H9 (cell line): Measurements from ENCODE around the gene SEC22B. TPM values are rescaled to one million over a fixed set of nuclear protein-coding genes. Genes with fewer than 3 reads are reported as not detected.
"Not testable (repeated sequence)": the region's sequence is repeated elsewhere in the genome, so short reads cannot be mapped to it uniquely, and the experiment has no call there.

Experiments
- DNase-seq: peaks from one replicate; pipeline ENCODE4 v3.0.0-alpha.2; 2017
- H2AFZ ChIP-seq: one replicate; pipeline ENCODE4 v1.6.1; 2013; ENCODE audit warnings: mild to moderate bottlenecking, low read length, control low read depth, moderate library complexity
- H2AK5ac ChIP-seq: 2 replicates; pipeline ENCODE4 v1.6.1; 2013; ENCODE audit warnings: low read length, control low read depth, mixed read lengths; ENCODE audit not compliant: insufficient read length
- H2BK120ac ChIP-seq: one replicate; pipeline ENCODE4 v1.6.1; 2013; ENCODE audit warnings: low read depth, mild to moderate bottlenecking, low read length, control low read depth, inconsistent platforms; ENCODE audit not compliant: poor library complexity, severe bottlenecking
- H2BK12ac ChIP-seq: 2 replicates; pipeline ENCODE4 v1.6.1; 2013; ENCODE audit warnings: low read length, control low read depth, mixed read lengths, low read depth; ENCODE audit not compliant: insufficient read length
- H2BK15ac ChIP-seq: 2 replicates; pipeline ENCODE4 v1.6.1; 2013; ENCODE audit warnings: low read depth, low read length, control low read depth
- H2BK20ac ChIP-seq: one replicate; pipeline ENCODE4 v1.6.1; 2013; ENCODE audit warnings: low read depth, mild to moderate bottlenecking, low read length, control low read depth, inconsistent platforms; ENCODE audit not compliant: poor library complexity, severe bottlenecking
- H2BK5ac ChIP-seq: 2 replicates; pipeline ENCODE4 v1.6.1; 2013; ENCODE audit warnings: low read length, control low read depth, mixed read lengths; ENCODE audit not compliant: insufficient read length
- H3K14ac ChIP-seq: 2 replicates; pipeline ENCODE4 v1.6.1; 2013; ENCODE audit warnings: low read length, control low read depth; ENCODE audit not compliant: insufficient read depth
- H3K18ac ChIP-seq: 2 replicates; pipeline ENCODE4 v1.6.1; 2013; ENCODE audit warnings: low read depth, mild to moderate bottlenecking, mixed read lengths, low read length, control low read depth; ENCODE audit not compliant: insufficient read length
- H3K23ac ChIP-seq: 2 replicates; pipeline ENCODE4 v1.6.1; 2013; ENCODE audit warnings: low read length, control low read depth, mixed read lengths, low read depth; ENCODE audit not compliant: insufficient read length
- H3K23me2 ChIP-seq: 2 replicates; pipeline ENCODE4 v1.6.1; 2013; ENCODE audit warnings: low read depth, mild to moderate bottlenecking, mixed read lengths, low read length, control low read depth; ENCODE audit not compliant: insufficient read length, poor library complexity, severe bottlenecking
- H3K27ac ChIP-seq: 2 replicates; pipeline ENCODE4 v1.5.1; 2013; ENCODE audit warnings: low read length, control low read depth, mixed read lengths, low read depth; ENCODE audit not compliant: insufficient read length
- H3K27me3 ChIP-seq: 2 replicates; pipeline ENCODE4 v1.6.1; 2013; ENCODE audit warnings: low read length, control low read depth, inconsistent platforms; ENCODE audit not compliant: insufficient read depth
- H3K4ac ChIP-seq: 2 replicates; pipeline ENCODE4 v1.6.1; 2013; ENCODE audit warnings: low read depth, mild to moderate bottlenecking, control low read depth, inconsistent platforms, low read length, moderate library complexity
- H3K4me1 ChIP-seq: 2 replicates; pipeline ENCODE4 v1.6.1; 2013; ENCODE audit warnings: low read length, control low read depth, inconsistent platforms; ENCODE audit not compliant: insufficient read depth
- H3K4me2 ChIP-seq: 2 replicates; pipeline ENCODE4 v1.6.1; 2013; ENCODE audit warnings: low read length, control low read depth, mixed read lengths; ENCODE audit not compliant: insufficient read length, insufficient read depth
- H3K56ac ChIP-seq: 2 replicates; pipeline ENCODE4 v1.6.1; 2013; ENCODE audit warnings: low read depth, mild to moderate bottlenecking, mixed read lengths, low read length, control low read depth; ENCODE audit not compliant: insufficient read length
- H3K79me1 ChIP-seq: 2 replicates; pipeline ENCODE4 v1.6.1; 2013; ENCODE audit warnings: low read depth, mild to moderate bottlenecking, moderate library complexity, low read length, control low read depth, inconsistent platforms; ENCODE audit not compliant: insufficient read depth, poor library complexity, severe bottlenecking
- H3K79me2 ChIP-seq: 2 replicates; pipeline ENCODE4 v1.6.1; 2013; ENCODE audit warnings: low read length, control low read depth, inconsistent platforms; ENCODE audit not compliant: insufficient read depth
- H3K9ac ChIP-seq: 2 replicates; pipeline ENCODE4 v1.6.1; 2013; ENCODE audit warnings: low read length, control low read depth, mixed read lengths; ENCODE audit not compliant: insufficient read length; ENCODE audit errors: extremely low read depth
- H3K9me3 ChIP-seq: one replicate; pipeline ENCODE4 v1.6.1; 2013; ENCODE audit warnings: low read depth, low read length, inconsistent platforms; ENCODE audit not compliant: control insufficient read depth
- H3T11ph ChIP-seq: one replicate; pipeline ENCODE4 v1.6.1; 2013; ENCODE audit warnings: mild to moderate bottlenecking, low read length, control low read depth, inconsistent platforms
- H4K20me1 ChIP-seq: one replicate; pipeline ENCODE4 v1.6.1; 2013; ENCODE audit not compliant: control insufficient read depth, insufficient read length, insufficient read depth
- H4K5ac ChIP-seq: 2 replicates; pipeline ENCODE4 v1.6.1; 2013; ENCODE audit warnings: low read depth, mild to moderate bottlenecking, mixed read lengths, low read length, control low read depth; ENCODE audit not compliant: insufficient read length
- H4K8ac ChIP-seq: replicated peaks from 2 replicates; pipeline ENCODE4 v1.6.1; 2013; ENCODE audit warnings: low read length, control low read depth, mixed read lengths, low read depth; ENCODE audit not compliant: insufficient read length
- H4K91ac ChIP-seq: 2 replicates; pipeline ENCODE4 v1.6.1; 2013; ENCODE audit warnings: low read depth, mild to moderate bottlenecking, moderate library complexity, mixed read lengths, low read length, control low read depth; ENCODE audit not compliant: insufficient read length
- H3K27ac Mint-ChIP-seq, 3 experiments: 2 replicates in 2 of 3; 3 replicates in 1 of 3; pipeline ENCODE4 v1.8.0; 2020 to 2021; ENCODE audit warnings: mixed read lengths in 3 of 3, mild to moderate bottlenecking in 1 of 3, moderate library complexity in 1 of 3
- H3K27me3 Mint-ChIP-seq: 2 replicates; pipeline ENCODE4 v1.8.0; 2021; ENCODE audit warnings: low read depth, mild to moderate bottlenecking, moderate library complexity, mixed read lengths
- H3K36me3 Mint-ChIP-seq, 3 experiments: 2 replicates in 2 of 3; 3 replicates in 1 of 3; pipeline ENCODE4 v1.8.0; 2020 to 2021; ENCODE audit warnings: low read depth in 3 of 3, mixed read lengths in 3 of 3; ENCODE audit not compliant: insufficient read depth in 1 of 3
- H3K4me1 Mint-ChIP-seq, 2 experiments: 2 replicates each; pipeline ENCODE4 v1.8.0; 2020; ENCODE audit warnings: mixed read lengths in 2 of 2
- H3K4me3 Mint-ChIP-seq, 2 experiments: 2 replicates in 1 of 2; 3 replicates in 1 of 2; pipeline ENCODE4 v1.8.0; 2020 to 2021; ENCODE audit warnings: mild to moderate bottlenecking in 2 of 2, mixed read lengths in 2 of 2, moderate library complexity in 1 of 2
- H3K9me3 Mint-ChIP-seq, 2 experiments: 2 replicates in 1 of 2; 3 replicates in 1 of 2; pipeline ENCODE4 v1.8.0; 2020; ENCODE audit warnings: mild to moderate bottlenecking in 2 of 2, mixed read lengths in 2 of 2, moderate library complexity in 1 of 2
- CTCF ChIP-seq: fragments of 200-600 bp; sonication (generic); conservative IDR thresholded peaks from 3 replicates; pipeline ENCODE4 v1.8.0; 2021; ENCODE audit warnings: antibody characterized with exemption, mild to moderate bottlenecking
- WGBS: extraction: QIAGEN DNeasy Blood & Tissue Kit; methylation state at CpG from one replicate; pipeline ENCODE4 v1.1.7; 2013; ENCODE audit warnings: missing lambda C conversion rate, low lambda C conversion rate, mixed read lengths; ENCODE audit not compliant: insufficient read length; ENCODE audit errors: extremely low coverage; 5-methylcytosine and 5-hydroxymethylcytosine counted together
- total RNA-seq: library from RNA; stranded (reverse); gene quantifications from 2 replicates; pipeline ENCODE4 v1.2.1, GENCODE V29; 2021

Gene SEC22B
- total RNA-seq, 1 experiment from 2014 or later, result 13.9 TPM

- H3K27ac ChIP-seq, result no peak overlapping the region
- H3K4me2 ChIP-seq, result no peak overlapping the region
- no peak overlapping the region for H3K4me3 Mint-ChIP-seq
- no peak overlapping the region for H3K56ac ChIP-seq
- H3K14ac ChIP-seq, result no peak overlapping the region
- peaks cover 0 to 2% of the 10 kb centered on the region in 2 experiments; a peak in 1 of 5 replicates for H3K9me3 Mint-ChIP-seq
- TF ChIP-seq CTCF, result no peak
- no peak overlapping the region for H2AFZ ChIP-seq
- no peak overlapping the region for H4K8ac ChIP-seq
- H2BK12ac ChIP-seq, result no peak overlapping the region
- no peaks in the 10 kb centered on the region for H3K4me1 ChIP-seq
- H3K9ac ChIP-seq, result no peak overlapping the region
- no peak overlapping the region for H4K91ac ChIP-seq
- no peak overlapping the region for H2BK120ac ChIP-seq
- no peak overlapping the region for H2BK20ac ChIP-seq
- H3K79me2 ChIP-seq, result no peaks in the 10 kb centered on the region
- no peaks in the 10 kb centered on the region for H3K36me3 Mint-ChIP-seq
- no peak overlapping the region for H3K4ac ChIP-seq
- 100% methylated on average over 1 of the region's 2 CpGs for WGBS
- DNase-seq, result no peak
- H2BK5ac ChIP-seq, result no peak overlapping the region
- H4K20me1 ChIP-seq, result no peaks in the 10 kb centered on the region
- no peak overlapping the region for H3K23ac ChIP-seq
- no peaks in the 10 kb centered on the region for H3K9me3 ChIP-seq
- H3K4me1 Mint-ChIP-seq, result peaks cover 3 to 7% of the 10 kb centered on the region in 2 experiments
- no peak overlapping the region for H2BK15ac ChIP-seq
- H3T11ph ChIP-seq, result no peak overlapping the region
- H3K27me3 ChIP-seq, result peaks cover 8% of the 10 kb centered on the region; the same call in 1 of the 2 replicates
- no peak overlapping the region for H3K18ac ChIP-seq
- H3K23me2 ChIP-seq, result no peaks in the 10 kb centered on the region
- no peak overlapping the region for H4K5ac ChIP-seq
- H3K27me3 Mint-ChIP-seq, result peaks cover 51% of the 10 kb centered on the region
- no peak overlapping the region for H2AK5ac ChIP-seq
- H3K27ac Mint-ChIP-seq, result no peak overlapping the region
- no peaks in the 10 kb centered on the region for H3K79me1 ChIP-seq
Measured at GRCh38 chr1:120133228-120133927, 42.9 kb downstream of the SEC22B start.

- H3K18ac ChIP-seq, H3K23me2 ChIP-seq, H3K4ac ChIP-seq, H3K9ac ChIP-seq, H3T11ph ChIP-seq, H4K91ac ChIP-seq, H3K23ac ChIP-seq, H3K4me3 Mint-ChIP-seq, H3K9me3 Mint-ChIP-seq, H4K8ac ChIP-seq, H3K79me1 ChIP-seq, H2BK5ac ChIP-seq, H2BK120ac ChIP-seq, H4K20me1 ChIP-seq, H2AFZ ChIP-seq, H3K56ac ChIP-seq, H3K4me2 ChIP-seq, H3K36me3 Mint-ChIP-seq, H2BK12ac ChIP-seq, DNase-seq, H3K4me1 Mint-ChIP-seq, H3K27ac ChIP-seq, H3K14ac ChIP-seq, H3K9me3 ChIP-seq, H3K79me2 ChIP-seq, H2BK15ac ChIP-seq, H2AK5ac ChIP-seq, H3K27ac Mint-ChIP-seq, H3K4me1 ChIP-seq, H3K27me3 ChIP-seq, H4K5ac ChIP-seq, H2BK20ac ChIP-seq: not testable (repeated sequence)
- H3K27me3 Mint-ChIP-seq, result peaks cover 48% of the 10 kb centered on the region
- WGBS, result no CpG with 5 or more reads among the region's 2 CpGs
Measured at GRCh38 chr1:120132406-120132763, 43.9 kb downstream of the SEC22B start.
